ENCODE results near the gene BANK1.

DNA sequence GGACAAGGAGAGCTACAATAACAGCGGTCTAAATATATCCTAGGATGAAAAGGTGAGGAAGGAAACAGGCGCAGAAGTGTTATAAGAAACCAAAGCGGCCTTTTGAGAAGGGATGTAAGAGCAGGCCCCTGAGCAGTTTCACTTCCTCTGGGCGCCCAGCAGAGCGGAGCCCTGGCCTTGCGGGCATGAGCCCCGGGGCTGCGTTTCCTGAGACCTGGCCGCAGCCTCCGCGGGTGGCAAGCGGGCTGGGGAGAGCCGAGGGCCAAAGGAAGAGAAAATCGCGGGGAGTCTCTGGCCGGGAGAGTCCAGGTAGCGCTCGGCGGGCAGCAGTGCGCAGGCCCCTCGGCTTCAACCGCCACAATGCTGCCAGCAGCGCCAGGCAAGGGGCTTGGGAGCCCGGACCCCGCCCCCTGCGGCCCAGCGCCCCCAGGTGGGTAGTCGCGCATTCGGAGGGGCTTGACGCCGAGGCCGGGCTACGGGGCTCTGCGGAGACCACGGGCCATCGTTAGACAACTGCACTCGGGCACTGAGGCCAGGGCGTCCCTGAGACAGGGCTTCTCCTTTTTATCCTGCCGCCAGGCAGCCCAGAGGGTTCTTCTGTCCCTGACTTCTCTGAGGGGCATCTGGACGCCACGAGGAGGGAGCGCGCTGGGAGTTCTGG lies at the start of gene BANK1:
- TF ChIP-seq ZNF561 (tag by site-specific recombination; IDR thresholded peaks at IDR 0.05; ENCODE audit: borderline replicate concordance) (no peak), ZNF549 (tag by site-specific recombination; IDR thresholded peaks at IDR 0.05) (no peak)
- TF ChIP-seq, protein P1, sequence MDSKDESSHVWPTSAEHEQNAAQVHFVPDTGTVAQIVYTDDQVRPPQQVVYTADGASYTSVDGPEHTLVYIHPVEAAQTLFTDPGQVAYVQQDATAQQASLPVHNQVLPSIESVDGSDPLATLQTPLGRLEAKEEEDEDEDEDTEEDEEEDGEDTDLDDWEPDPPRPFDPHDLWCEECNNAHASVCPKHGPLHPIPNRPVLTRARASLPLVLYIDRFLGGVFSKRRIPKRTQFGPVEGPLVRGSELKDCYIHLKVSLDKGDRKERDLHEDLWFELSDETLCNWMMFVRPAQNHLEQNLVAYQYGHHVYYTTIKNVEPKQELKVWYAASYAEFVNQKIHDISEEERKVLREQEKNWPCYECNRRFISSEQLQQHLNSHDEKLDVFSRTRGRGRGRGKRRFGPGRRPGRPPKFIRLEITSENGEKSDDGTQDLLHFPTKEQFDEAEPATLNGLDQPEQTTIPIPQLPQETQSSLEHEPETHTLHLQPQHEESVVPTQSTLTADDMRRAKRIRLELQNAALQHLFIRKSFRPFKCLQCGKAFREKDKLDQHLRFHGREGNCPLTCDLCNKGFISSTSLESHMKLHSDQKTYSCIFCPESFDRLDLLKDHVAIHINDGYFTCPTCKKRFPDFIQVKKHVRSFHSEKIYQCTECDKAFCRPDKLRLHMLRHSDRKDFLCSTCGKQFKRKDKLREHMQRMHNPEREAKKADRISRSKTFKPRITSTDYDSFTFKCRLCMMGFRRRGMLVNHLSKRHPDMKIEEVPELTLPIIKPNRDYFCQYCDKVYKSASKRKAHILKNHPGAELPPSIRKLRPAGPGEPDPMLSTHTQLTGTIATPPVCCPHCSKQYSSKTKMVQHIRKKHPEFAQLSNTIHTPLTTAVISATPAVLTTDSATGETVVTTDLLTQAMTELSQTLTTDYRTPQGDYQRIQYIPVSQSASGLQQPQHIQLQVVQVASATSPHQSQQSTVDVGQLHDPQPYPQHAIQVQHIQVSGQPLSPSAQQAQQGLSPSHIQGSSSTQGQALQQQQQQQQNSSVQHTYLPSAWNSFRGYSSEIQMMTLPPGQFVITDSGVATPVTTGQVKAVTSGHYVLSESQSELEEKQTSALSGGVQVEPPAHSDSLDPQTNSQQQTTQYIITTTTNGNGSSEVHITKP (tag by site-specific recombination; IDR thresholded peaks at IDR 0.05) = no peak
- TF ChIP-seq, protein P2, sequence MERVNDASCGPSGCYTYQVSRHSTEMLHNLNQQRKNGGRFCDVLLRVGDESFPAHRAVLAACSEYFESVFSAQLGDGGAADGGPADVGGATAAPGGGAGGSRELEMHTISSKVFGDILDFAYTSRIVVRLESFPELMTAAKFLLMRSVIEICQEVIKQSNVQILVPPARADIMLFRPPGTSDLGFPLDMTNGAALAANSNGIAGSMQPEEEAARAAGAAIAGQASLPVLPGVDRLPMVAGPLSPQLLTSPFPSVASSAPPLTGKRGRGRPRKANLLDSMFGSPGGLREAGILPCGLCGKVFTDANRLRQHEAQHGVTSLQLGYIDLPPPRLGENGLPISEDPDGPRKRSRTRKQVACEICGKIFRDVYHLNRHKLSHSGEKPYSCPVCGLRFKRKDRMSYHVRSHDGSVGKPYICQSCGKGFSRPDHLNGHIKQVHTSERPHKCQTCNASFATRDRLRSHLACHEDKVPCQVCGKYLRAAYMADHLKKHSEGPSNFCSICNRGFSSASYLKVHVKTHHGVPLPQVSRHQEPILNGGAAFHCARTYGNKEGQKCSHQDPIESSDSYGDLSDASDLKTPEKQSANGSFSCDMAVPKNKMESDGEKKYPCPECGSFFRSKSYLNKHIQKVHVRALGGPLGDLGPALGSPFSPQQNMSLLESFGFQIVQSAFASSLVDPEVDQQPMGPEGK (tag by site-specific recombination; IDR thresholded peaks at IDR 0.05) = no peak

All from HEK293 (cell line).